Measurements from ENCODE around the gene NPW. TPM values are rescaled to one million over a fixed set of nuclear protein-coding genes. Genes with fewer than 3 reads are reported as not detected.

The NPW gene
- polyA plus RNA-seq, 4 donors, result 0.48 to 9.0 (median 0.81) TPM; not detected in 1

GRCh38 chr16:1981398-1981836 lies 38.2 kb upstream of the NPW start, which contains the start of gene NOXO1:
TSS of gene NOXO1 (minus strand) at chr16:1981469. CDS start at chr16:1981179, 290 bp downstream.
- DNase-seq, result peak; percentile 57 to 59
- peaks cover 0 to 41% (median 5%) of the 10 kb centered on the region in 3 donors for H3K27me3 ChIP-seq (ENCODE audit: control insufficient read depth in 3 of 3, insufficient read depth in 3 of 3, low read length in 3 of 3)
- H3K36me3 ChIP-seq (ENCODE audit: control insufficient read depth in 3 of 3, insufficient read depth in 2 of 3, low read depth in 1 of 3, low read length in 3 of 3), result peaks cover 0 to 40% (median 1%) of the 10 kb centered on the region in 3 donors
- H3K9me3 ChIP-seq (ENCODE audit: control insufficient read depth in 2 of 2, insufficient read depth in 1 of 2, low read depth in 1 of 2, low read length in 1 of 2), result no peaks in the 10 kb centered on the region
- FAIRE-seq, result no peak
- H3K27ac ChIP-seq (ENCODE audit: low read depth in 1 of 3, low read length in 2 of 3), result peak within 1 kb of the TSS; percentile 2 to 78 (median 5)
- peaks cover 0 to 65% (median 5%) of the 10 kb centered on the region in 3 donors for H3K4me1 ChIP-seq (ENCODE audit: control insufficient read depth in 3 of 3, insufficient read depth in 2 of 3, low read depth in 1 of 3, low read length in 2 of 3)
- WGBS, 3 donors, result 9 to 30% (median 18%) methylated on average over 6 of the region's 6 CpGs
- H3K4me3 ChIP-seq (ENCODE audit: low read depth in 1 of 3, low read length in 3 of 3), result peak within 1 kb of the TSS in 1 of 3 donors; percentile 6

GRCh38 chr16:1982013-1982433 lies 37.6 kb upstream of the NPW start:
- DNase-seq, result peak; percentile 41 to 66
- Histone ChIP-seq H3K27ac (ENCODE audit: low read depth in 1 of 3, low read length in 2 of 3) (peak overlapping the region; percentile 2 to 78 (median 5)), H3K9me3 (ENCODE audit: control insufficient read depth in 2 of 2, insufficient read depth in 1 of 2, low read depth in 1 of 2, low read length in 1 of 2) (no peaks in the 10 kb centered on the region), H3K4me1 (ENCODE audit: control insufficient read depth in 3 of 3, insufficient read depth in 2 of 3, low read depth in 1 of 3, low read length in 2 of 3) (peaks cover 0 to 67% (median 5%) of the 10 kb centered on the region in 3 donors), H3K27me3 (ENCODE audit: control insufficient read depth in 3 of 3, insufficient read depth in 3 of 3, low read length in 3 of 3) (peaks cover 0 to 41% (median 5%) of the 10 kb centered on the region in 3 donors), H3K36me3 (ENCODE audit: control insufficient read depth in 3 of 3, insufficient read depth in 2 of 3, low read depth in 1 of 3, low read length in 3 of 3) (peaks cover 2 to 40% (median 2%) of the 10 kb centered on the region in 3 donors), H3K4me3 (ENCODE audit: low read depth in 1 of 3, low read length in 3 of 3) (no peak overlapping the region)
- FAIRE-seq, result no peak
- WGBS, 3 donors, result 16 to 51% (median 25%) methylated on average over 5 of the region's 5 CpGs

GRCh38 chr16:1982991-1983543 lies 36.5 kb upstream of the NPW start:
- H3K27me3 ChIP-seq (ENCODE audit: control insufficient read depth in 3 of 3, insufficient read depth in 3 of 3, low read length in 3 of 3), result peaks cover 0 to 43% (median 5%) of the 10 kb centered on the region in 3 donors
- peaks cover 0 to 67% (median 5%) of the 10 kb centered on the region in 3 donors for H3K4me1 ChIP-seq (ENCODE audit: control insufficient read depth in 3 of 3, insufficient read depth in 2 of 3, low read depth in 1 of 3, low read length in 2 of 3)
- H3K9me3 ChIP-seq (ENCODE audit: control insufficient read depth in 2 of 2, insufficient read depth in 1 of 2, low read depth in 1 of 2, low read length in 1 of 2), result no peaks in the 10 kb centered on the region
- peak overlapping the region in 1 of 3 donors; percentile 83 for H3K4me3 ChIP-seq (ENCODE audit: low read depth in 1 of 3, low read length in 3 of 3)
- DNase-seq (no peak), FAIRE-seq (no peak)
- peak overlapping the region in 2 of 3 donors; percentile 82 to 90 for H3K27ac ChIP-seq (ENCODE audit: low read depth in 1 of 3, low read length in 2 of 3)
- 29 to 38% (median 36%) methylated on average over 19 of the region's 19 CpGs for WGBS, 3 donors
- peaks cover 2 to 37% (median 2%) of the 10 kb centered on the region in 3 donors for H3K36me3 ChIP-seq (ENCODE audit: control insufficient read depth in 3 of 3, insufficient read depth in 2 of 3, low read depth in 1 of 3, low read length in 3 of 3)

GRCh38 chr16:1983544-1984346 lies 35.8 kb upstream of the NPW start, which contains the start of gene GFER:
TSS of gene GFER (plus strand) at chr16:1984193. CDS start at chr16:1984219, 26 bp downstream.
- peak; percentile 90 to 95 for DNase-seq
- peaks cover 3 to 50% (median 6%) of the 10 kb centered on the region in 3 donors for H3K27me3 ChIP-seq (ENCODE audit: control insufficient read depth in 3 of 3, insufficient read depth in 3 of 3, low read length in 3 of 3)
- peaks cover 0 to 61% (median 5%) of the 10 kb centered on the region in 3 donors for H3K4me1 ChIP-seq (ENCODE audit: control insufficient read depth in 3 of 3, insufficient read depth in 2 of 3, low read depth in 1 of 3, low read length in 2 of 3)
- FAIRE-seq, result no peak
- WGBS, 3 donors, result 0% methylated on average over 64 to 109 of the region's 109 CpGs
- peak within 1 kb of the TSS; percentile 82 to 97 (median 85) for H3K27ac ChIP-seq (ENCODE audit: low read depth in 1 of 3, low read length in 2 of 3)
- peak within 1 kb of the TSS; percentile 52 to 83 (median 81) for H3K4me3 ChIP-seq (ENCODE audit: low read depth in 1 of 3, low read length in 3 of 3)
- peaks cover 2 to 30% (median 2%) of the 10 kb centered on the region in 3 donors for H3K36me3 ChIP-seq (ENCODE audit: control insufficient read depth in 3 of 3, insufficient read depth in 2 of 3, low read depth in 1 of 3, low read length in 3 of 3)
- H3K9me3 ChIP-seq (ENCODE audit: control insufficient read depth in 2 of 2, insufficient read depth in 1 of 2, low read depth in 1 of 2, low read length in 1 of 2), result no peaks in the 10 kb centered on the region

GRCh38 chr16:1984347-1985225 lies 35.0 kb upstream of the NPW start:
- FAIRE-seq (no peak), DNase-seq (peak; percentile 78)
- H3K27ac ChIP-seq (ENCODE audit: low read depth in 1 of 3, low read length in 2 of 3), result peak overlapping the region; percentile 29 to 97 (median 82)
- H3K36me3 ChIP-seq (ENCODE audit: control insufficient read depth in 3 of 3, insufficient read depth in 2 of 3, low read depth in 1 of 3, low read length in 3 of 3), result peaks cover 2 to 29% (median 2%) of the 10 kb centered on the region in 3 donors
- H3K9me3 ChIP-seq (ENCODE audit: control insufficient read depth in 2 of 2, insufficient read depth in 1 of 2, low read depth in 1 of 2, low read length in 1 of 2), result no peaks in the 10 kb centered on the region
- WGBS, 3 donors, result 5 to 8% (median 8%) methylated on average over 43 to 58 of the region's 58 CpGs
- peaks cover 3 to 55% (median 11%) of the 10 kb centered on the region in 3 donors for H3K27me3 ChIP-seq (ENCODE audit: control insufficient read depth in 3 of 3, insufficient read depth in 3 of 3, low read length in 3 of 3)
- H3K4me1 ChIP-seq (ENCODE audit: control insufficient read depth in 3 of 3, insufficient read depth in 2 of 3, low read depth in 1 of 3, low read length in 2 of 3), result peaks cover 0 to 62% (median 5%) of the 10 kb centered on the region in 3 donors
- peak overlapping the region; percentile 48 to 83 (median 81) for H3K4me3 ChIP-seq (ENCODE audit: low read depth in 1 of 3, low read length in 3 of 3)

- DNase-seq, result peak; percentile 51 to 90
- WGBS, 3 donors, result 51 to 78% (median 63%) methylated on average over 14 of the region's 14 CpGs
- Histone ChIP-seq H3K9me3 (ENCODE audit: control insufficient read depth in 2 of 2, insufficient read depth in 1 of 2, low read depth in 1 of 2, low read length in 1 of 2) (no peaks in the 10 kb centered on the region), H3K4me3 (ENCODE audit: low read depth in 1 of 3, low read length in 3 of 3) (peak overlapping the region in 2 of 3 donors; percentile 48 to 83), H3K4me1 (ENCODE audit: control insufficient read depth in 3 of 3, insufficient read depth in 2 of 3, low read depth in 1 of 3, low read length in 2 of 3) (peaks cover 0 to 56% (median 3%) of the 10 kb centered on the region in 3 donors), H3K27me3 (ENCODE audit: control insufficient read depth in 3 of 3, insufficient read depth in 3 of 3, low read length in 3 of 3) (peaks cover 3 to 50% (median 9%) of the 10 kb centered on the region in 3 donors), H3K36me3 (ENCODE audit: control insufficient read depth in 3 of 3, insufficient read depth in 2 of 3, low read depth in 1 of 3, low read length in 3 of 3) (peaks cover 2 to 29% (median 2%) of the 10 kb centered on the region in 3 donors), H3K27ac (ENCODE audit: low read depth in 1 of 3, low read length in 2 of 3) (peak overlapping the region; percentile 29 to 97 (median 82))
- no peak for FAIRE-seq
These were observed 34.0 kb upstream of the NPW start for GRCh38 chr16:1985466-1986150.

- DNase-seq (no peak), FAIRE-seq (no peak)
- Histone ChIP-seq H3K27ac (ENCODE audit: low read depth in 1 of 3, low read length in 2 of 3) (no peak overlapping the region), H3K36me3 (ENCODE audit: control insufficient read depth in 3 of 3, insufficient read depth in 2 of 3, low read depth in 1 of 3, low read length in 3 of 3) (peaks cover 2 to 29% (median 2%) of the 10 kb centered on the region in 3 donors), H3K27me3 (ENCODE audit: control insufficient read depth in 3 of 3, insufficient read depth in 3 of 3, low read length in 3 of 3) (peaks cover 3 to 45% (median 15%) of the 10 kb centered on the region in 3 donors), H3K4me1 (ENCODE audit: control insufficient read depth in 3 of 3, insufficient read depth in 2 of 3, low read depth in 1 of 3, low read length in 2 of 3) (peaks cover 0 to 51% (median 3%) of the 10 kb centered on the region in 3 donors), H3K9me3 (ENCODE audit: control insufficient read depth in 2 of 2, insufficient read depth in 1 of 2, low read depth in 1 of 2, low read length in 1 of 2) (peaks cover 0 to 3% of the 10 kb centered on the region in 2 donors), H3K4me3 (ENCODE audit: low read depth in 1 of 3, low read length in 3 of 3) (no peak overlapping the region)
- 89 to 95% (median 92%) methylated on average over 9 to 10 of the region's 10 CpGs for WGBS, 3 donors
These were observed 32.4 kb upstream of the NPW start for GRCh38 chr16:1987198-1987597.
